ENCODE results near the gene CCDC198. TPM values are rescaled to one million over a fixed set of nuclear protein-coding genes. Genes with fewer than 3 reads are reported as not detected.

The CCDC198 gene
- polyA plus RNA-seq, 1 donor from 2014 or later, result not detected

GRCh38 chr14:57462551-57462950 lies 31.1 kb downstream of the CCDC198 start:
- no peaks in the 10 kb centered on the region for H3K79me2 ChIP-seq (replicated peaks; ENCODE audit: insufficient read depth, low read length)
- H3K27me3 ChIP-seq (ENCODE audit: insufficient read depth, low read depth, low read length), result no peaks in the 10 kb centered on the region
- no peaks in the 10 kb centered on the region for H4K20me1 ChIP-seq (ENCODE audit: insufficient read depth)
- no peak for TF ChIP-seq EZH2 (IDR thresholded peaks at IDR 0.05; ENCODE audit: borderline replicate concordance, insufficient read depth, low read length, poor library complexity, severe bottlenecking)
- TF ChIP-seq REST (IDR thresholded peaks at IDR 0.05; ENCODE audit: borderline replicate concordance), result no peak
- TF ChIP-seq TAF1 (IDR thresholded peaks at IDR 0.05; ENCODE audit: low read depth), result no peak
- TF ChIP-seq POLR2AphosphoS5 (IDR thresholded peaks at IDR 0.05), result no peak
- TF ChIP-seq MXI1 (conservative IDR thresholded peaks at IDR 0.05; ENCODE audit: poor library complexity, severe bottlenecking), result no peak
- TF ChIP-seq CTCF (IDR thresholded peaks at IDR 0.05; ENCODE audit: poor library complexity, severe bottlenecking), result no peak
- TF ChIP-seq RAD21 (conservative IDR thresholded peaks at IDR 0.05), result no peak
- no peak for TF ChIP-seq SMC3 (conservative IDR thresholded peaks at IDR 0.05; ENCODE audit: poor library complexity)
- no peak for TF ChIP-seq EP300 (conservative IDR thresholded peaks at IDR 0.05; ENCODE audit: poor library complexity, severe bottlenecking)
- no peak overlapping the region for H3K27ac ChIP-seq (ENCODE audit: low read length)
- no peak overlapping the region for H3K4me2 ChIP-seq (ENCODE audit: low read length)
- H3K9ac ChIP-seq (ENCODE audit: low read length), result no peak overlapping the region
- no peaks in the 10 kb centered on the region for H3K9me3 ChIP-seq (ENCODE audit: low read length)
- H3K4me3 ChIP-seq (ENCODE audit: low read length), result no peak overlapping the region
- no peak overlapping the region for H2AFZ ChIP-seq (ENCODE audit: low read depth, low read length)
- no peaks in the 10 kb centered on the region for H3K9me2 ChIP-seq (ENCODE audit: insufficient read depth, low read length)
- H3K36me3 ChIP-seq (ENCODE audit: insufficient read depth, low read length), result no peaks in the 10 kb centered on the region
- H3F3A ChIP-seq (ENCODE audit: insufficient read depth, low read length, poor library complexity, severe bottlenecking), result no peaks in the 10 kb centered on the region

GRCh38 chr14:57461777-57462320 lies 31.8 kb downstream of the CCDC198 start:
- Histone ChIP-seq H3K9ac (ENCODE audit: low read length) (no peak overlapping the region), H3K36me3 (ENCODE audit: insufficient read depth, low read length) (no peaks in the 10 kb centered on the region), H3K27ac (ENCODE audit: low read length) (no peak overlapping the region), H3K9me2 (ENCODE audit: insufficient read depth, low read length) (no peaks in the 10 kb centered on the region), H3K79me2 (replicated peaks; ENCODE audit: insufficient read depth, low read length) (no peaks in the 10 kb centered on the region), H3K4me2 (ENCODE audit: low read length) (no peak overlapping the region), H3K4me3 (ENCODE audit: low read length) (no peak overlapping the region), H4K20me1 (ENCODE audit: insufficient read depth) (no peaks in the 10 kb centered on the region), H3K27me3 (ENCODE audit: insufficient read depth, low read depth, low read length) (no peaks in the 10 kb centered on the region), H2AFZ (ENCODE audit: low read depth, low read length) (no peak overlapping the region), H3F3A (ENCODE audit: insufficient read depth, low read length, poor library complexity, severe bottlenecking) (no peaks in the 10 kb centered on the region), H3K9me3 (ENCODE audit: low read length) (no peaks in the 10 kb centered on the region)
- TF ChIP-seq EZH2 (IDR thresholded peaks at IDR 0.05; ENCODE audit: borderline replicate concordance, insufficient read depth, low read length, poor library complexity, severe bottlenecking) (no peak), SMC3 (conservative IDR thresholded peaks at IDR 0.05; ENCODE audit: poor library complexity) (no peak)
